Activated CD4-positive, CD25-positive, alpha-beta regulatory T cell treated with anti-CD3 and anti-CD28 coated beads, Interleukin-2, amount 50 U/mL, for 72 hours (primary cell): ENCODE data around the gene PIK3R1.
"Not testable (repeated sequence)": the region's sequence is repeated elsewhere in the genome, so short reads cannot be mapped to it uniquely, and the experiment has no call there.

Experiments used
- DNase-seq: peaks from one replicate; pipeline ENCODE4 v3.0.0; 2021

The PIK3R1 gene

DNA sequence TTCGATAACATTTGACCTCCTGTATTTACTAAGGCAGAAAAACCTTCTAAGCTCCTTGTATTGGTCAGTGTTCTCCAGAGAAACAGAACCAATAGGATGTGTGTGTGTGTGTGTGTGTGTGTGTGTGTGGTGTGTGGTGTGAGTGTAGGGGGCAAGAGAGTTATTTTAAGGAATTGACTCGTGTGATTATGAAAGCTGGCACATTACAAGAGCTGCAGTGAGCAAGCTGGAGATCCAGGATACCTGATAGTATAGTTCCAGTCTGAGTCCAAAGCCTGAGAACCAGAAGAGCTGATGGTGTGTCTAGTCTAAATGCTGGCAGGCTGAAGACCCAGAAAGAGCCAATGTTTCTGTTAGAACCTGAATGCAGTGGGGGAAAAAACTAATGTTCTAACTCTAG is 21.2 kb upstream of the PIK3R1 start:
- no peak for DNase-seq

DNA sequence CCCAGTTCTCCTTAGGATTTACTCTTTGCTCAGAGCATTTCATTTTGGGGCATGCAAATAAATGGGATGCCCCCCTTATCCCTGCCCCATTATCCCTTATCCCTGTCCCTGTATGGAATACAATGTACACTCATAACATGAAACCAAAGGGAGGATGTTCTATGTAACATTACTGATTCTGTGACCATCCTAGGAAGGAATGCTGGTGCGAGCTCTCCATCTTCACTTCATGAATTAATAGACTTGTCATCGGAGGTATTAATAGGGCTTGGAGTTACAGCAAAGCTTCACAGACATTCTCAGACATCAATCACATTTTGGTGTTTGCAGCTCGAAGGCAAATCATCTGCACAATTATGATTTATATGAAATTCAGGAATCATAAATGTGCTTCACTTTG is 20.4 kb upstream of the PIK3R1 start:
- DNase-seq: no peak

DNA sequence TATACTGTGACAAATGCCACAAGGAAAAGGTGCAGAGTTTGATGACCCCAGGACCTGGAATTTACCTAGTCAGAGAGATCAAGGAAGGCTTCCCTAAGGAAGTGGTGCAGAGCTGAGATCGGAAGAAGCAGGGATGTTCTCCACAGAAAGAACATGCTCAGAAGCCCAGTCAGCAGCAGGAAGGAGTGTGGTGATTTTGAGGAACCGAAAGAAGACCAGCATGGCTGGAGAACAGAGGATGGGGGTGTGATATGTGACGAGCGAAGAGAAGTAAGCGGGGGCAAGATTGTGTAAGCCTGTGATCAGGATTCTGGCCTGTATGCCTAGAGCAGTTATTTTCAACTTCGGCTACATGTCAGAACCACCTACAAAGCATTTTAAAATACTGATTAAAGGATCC is 18.7 kb upstream of the PIK3R1 start:
- DNase-seq: no peak

DNA sequence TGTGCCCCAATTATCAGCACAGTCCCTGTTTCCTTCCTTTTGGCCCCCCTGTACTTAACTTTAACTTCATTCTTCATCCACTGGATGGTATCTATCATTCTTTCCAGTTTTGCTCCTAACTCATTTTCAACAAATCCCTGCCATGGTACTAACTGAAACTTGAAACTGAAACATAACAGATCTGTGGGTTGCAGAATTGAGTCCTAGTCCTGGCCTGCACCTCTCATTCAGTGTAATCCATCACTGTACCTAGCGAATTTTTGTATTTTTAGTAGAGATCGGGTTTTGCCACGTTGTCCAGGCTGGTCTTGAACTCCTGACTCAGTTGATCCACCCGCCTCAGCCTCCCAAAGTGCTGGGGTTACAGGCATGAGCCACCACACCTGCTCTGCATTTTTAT is 15.3 kb upstream of the PIK3R1 start:
- DNase-seq: no peak

DNA sequence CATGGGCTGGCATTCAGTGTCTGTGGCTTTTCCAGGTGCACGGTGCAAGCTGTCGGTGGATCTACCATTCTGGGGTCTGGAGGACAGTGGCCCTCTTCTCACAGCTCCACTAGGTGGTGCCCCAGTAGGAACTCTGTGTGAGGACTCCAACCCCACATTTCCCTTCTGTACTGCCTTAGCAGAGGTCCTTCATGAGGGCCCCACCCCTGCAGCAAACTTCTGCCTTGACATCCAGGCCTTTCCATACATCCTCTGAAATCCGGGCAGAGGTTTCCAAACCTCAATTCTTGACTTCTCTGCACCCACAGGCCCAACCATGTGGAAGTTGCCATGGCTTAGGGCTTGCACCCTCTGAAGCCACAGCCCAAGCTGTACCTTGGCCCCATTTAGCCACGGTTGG is 4.9 kb upstream of the PIK3R1 start:
- not testable (repeated sequence) for DNase-seq

DNA sequence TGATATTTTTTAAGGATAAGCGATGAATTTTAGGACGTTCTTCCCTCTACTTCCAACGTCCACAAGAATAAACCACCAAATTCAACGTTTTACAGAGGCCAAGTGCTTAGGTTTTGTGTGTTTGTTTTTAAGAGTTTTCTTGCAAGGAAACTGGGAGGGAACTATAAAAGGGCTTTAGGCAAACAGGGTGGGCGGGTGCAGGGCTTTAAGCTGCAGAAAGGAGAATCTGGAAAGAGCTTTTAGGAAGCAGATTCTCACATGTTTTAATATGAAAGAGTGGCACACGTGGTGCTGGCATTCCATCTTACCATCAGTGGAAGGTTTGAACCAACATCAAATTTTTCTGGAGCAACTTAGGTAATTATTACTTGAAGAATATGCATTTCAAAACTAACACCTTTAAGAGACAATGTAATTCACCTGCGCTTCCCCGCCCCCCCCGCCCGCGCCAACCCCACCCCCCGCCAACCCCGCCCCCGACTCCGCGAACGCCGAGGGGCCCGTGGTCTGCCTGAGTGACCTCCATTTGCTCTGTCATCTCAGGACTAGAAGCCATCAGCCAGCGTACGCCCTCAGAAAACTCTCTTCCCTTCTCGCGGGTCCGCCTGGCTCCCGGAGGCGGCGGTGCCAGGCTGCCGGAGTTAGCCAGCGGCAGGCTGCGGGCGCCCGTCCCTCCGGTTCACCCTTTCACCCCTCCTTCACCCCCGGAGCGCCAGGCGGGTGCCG is 911 bp upstream of the PIK3R1 start:
- DNase-seq: no peak

DNA sequence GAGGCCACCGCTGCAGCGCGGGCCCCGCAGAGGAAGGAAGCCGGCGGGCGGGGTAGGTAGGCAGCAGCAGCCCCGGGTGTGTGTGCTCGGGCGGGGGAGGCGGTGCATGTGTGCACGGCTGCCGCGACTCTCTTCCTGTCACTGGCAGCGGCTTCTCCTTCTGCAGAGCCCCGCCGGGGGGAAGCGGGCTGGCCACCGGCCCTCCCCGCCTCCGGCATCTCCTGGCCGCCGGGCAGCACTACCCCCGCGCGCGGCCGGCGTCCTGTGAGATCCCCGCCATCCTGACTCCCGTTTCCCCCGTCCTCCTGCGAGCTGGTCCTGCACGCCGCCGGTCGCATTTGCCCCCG is 315 bp downstream of the PIK3R1 start:
- no peak for DNase-seq

DNA sequence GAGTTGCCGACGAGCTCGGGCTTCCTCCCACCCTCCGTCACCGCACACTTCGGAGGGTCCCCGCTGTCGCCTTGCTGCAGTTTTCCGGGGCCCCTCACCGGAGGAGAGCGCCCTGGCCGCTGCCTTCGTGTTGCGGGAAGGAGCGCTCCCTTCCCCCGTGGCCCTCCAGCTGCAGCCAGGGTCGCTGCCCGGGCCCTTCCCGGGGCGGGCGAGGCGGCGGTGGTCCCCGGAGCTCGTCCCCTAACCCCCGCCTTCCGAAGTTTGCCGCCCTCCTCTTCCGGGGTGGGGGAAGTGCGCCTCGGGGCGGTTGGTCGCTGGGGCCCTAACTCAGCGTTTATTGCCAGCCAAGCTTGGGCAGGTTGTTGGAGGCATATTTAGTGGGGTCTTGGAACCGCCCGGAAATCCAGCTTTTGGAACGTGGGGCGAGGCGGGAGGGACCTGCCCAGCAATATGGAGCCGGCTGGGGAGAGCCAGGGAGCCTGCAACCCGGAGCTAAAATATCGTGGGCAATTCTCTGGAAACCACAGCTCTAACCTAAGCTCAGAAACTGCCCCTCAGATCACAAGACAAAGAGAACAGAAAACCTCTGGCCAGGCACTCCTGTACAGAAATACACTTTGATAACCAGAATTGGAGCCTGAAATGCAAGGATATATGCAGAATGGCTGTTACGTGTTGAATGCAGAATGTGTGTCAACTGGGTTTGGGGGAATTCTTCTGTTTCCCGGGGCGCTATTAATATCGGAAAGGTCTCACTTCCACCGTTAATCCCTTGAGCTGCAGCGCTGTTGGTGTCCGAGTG is 890 bp downstream of the PIK3R1 start:
- peak; percentile 58 for DNase-seq

DNA sequence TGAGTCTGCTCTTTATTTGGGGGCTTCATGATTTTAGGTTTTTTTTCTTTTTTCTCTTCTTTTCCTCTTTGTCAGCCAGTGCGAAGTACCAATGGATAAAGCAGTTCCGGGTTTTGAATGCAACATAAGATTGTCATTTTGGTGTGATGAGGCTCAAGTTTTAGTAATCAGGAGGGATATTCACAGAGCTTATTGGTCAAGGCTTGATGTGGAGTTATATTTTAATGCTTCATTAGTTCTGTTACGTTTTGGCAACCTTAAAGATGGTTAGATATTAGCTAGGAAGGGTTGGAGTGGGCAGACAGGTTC is 1.4 kb downstream of the PIK3R1 start:
- DNase-seq: no peak

DNA sequence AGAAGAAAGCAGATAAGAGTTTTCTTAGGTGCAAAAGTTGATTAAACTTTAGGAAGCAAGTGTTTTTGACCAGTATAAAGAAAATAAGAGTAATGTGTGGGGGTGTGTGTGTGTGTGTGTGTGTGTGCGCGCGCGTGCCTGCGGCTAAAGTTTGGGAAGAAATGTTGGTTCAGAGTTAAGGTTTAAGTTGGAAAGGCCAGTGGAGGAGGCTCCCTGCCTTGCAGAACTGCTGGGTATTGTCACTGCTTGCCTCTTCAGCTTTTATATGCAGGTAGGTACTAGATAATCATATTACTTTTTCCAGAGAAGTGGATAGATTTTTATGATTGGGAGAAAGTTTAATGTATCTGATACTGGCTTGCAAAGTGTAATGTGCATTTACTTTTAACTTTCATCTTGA is 2.0 kb downstream of the PIK3R1 start:
- DNase-seq: no peak

DNA sequence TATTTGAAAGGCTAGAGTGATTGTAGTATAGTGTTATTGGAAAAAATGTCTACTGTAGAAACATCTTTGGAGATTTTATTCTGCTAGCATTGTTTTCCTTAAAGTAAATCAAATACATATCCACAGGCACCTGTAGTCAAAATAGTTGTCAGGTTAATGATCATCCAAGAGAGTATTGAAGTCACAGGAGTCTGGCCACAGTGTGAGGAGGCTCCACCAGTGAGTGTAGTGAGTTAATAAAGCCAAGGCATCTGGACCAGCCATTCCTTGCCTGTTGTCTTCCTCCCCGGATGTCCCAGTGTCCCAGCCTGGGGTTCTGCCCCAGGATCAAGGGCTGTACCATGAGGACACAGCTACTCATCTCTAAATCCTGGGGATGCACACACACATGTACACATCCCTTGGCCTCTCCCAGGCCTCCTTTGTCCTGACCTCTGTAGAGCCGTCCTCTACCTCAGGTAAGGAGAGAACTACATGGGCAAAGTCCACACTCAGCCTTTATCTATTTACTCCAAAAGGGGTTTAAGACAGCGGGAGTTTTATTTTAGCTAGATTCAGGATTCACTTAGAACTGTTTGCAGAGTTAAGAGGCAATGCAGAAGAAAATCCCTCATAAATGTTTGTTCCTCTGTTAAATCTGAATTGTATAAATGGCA is 3.7 kb downstream of the PIK3R1 start:
- DNase-seq: no peak

DNA sequence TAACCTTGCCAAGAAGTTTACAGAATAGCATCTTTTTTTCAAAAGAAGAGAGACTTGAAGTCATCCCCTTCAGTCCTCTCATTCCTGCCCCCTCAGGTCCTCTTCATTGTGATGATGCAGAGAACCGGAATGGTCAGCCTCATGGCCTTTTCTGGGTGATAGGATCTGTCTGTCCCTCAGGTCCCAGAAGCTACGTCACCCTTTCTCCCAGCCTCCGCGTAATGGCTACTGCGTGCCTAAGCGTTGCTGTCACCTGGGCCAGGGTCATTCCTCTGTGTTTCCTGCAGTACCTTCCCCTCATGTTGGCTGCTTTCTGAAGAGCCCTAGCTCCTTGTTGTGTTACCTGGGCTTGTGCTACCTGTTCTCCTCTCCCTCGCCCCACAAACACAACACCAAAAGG is 4.7 kb downstream of the PIK3R1 start:
- no peak for DNase-seq

DNA sequence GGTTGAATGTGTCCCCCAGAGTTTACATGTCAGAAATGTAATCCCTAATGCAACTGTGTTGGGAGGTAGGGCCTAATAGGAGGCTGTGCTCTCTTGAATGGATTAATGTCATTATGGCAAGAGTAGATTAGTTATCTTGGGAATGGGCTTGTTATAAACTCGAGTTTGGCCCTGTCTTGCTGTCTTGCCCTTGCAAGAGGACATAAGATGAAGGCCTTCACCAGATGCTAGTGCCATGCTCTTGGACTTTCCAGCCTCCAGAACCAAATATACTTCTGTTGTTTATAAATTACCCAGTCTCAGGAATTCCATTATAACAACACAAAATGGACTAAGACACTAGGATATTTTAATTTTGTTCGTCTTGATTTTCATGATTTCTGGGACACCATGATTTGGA is 5.4 kb downstream of the PIK3R1 start:
- no peak for DNase-seq

DNA sequence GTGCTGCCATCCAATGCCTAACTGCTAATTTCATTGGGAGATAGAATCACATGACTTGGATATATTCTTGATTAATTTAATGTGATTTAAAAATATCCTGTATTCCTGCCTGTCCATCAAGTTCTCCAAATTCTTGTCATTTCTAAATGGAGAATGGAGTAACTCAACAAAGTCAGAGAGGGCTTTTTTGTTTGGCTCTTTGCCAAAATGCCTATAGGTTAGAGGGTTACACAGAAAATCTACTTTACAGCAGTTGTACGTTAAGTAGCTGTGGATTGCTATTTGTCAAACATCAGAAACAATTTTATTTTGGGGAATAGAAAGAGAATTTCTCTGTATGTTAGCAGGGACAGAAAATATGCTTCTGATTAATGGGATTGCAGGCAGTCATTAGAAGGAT is 5.9 kb downstream of the PIK3R1 start:
- no peak for DNase-seq

DNA sequence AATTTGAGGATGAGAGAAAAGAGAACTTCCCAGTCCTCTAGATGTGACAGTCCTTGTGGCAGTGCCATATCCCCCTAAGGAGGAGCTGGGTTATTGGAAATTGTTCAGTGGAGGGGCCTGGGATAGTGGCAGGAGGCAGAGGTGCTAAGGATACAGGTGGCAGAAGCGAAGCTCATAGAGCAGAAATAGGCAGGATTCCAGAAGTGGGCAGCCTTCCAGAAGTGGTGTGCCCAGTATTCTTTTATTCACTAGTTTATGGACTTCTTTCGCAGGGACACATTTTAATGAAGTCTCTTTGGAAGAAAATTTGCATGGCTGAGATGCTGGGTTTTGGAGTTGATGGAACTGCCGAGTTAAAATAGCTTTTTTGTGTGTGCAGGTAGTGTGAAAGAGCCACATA is 6.8 kb downstream of the PIK3R1 start:
- no peak for DNase-seq

DNA sequence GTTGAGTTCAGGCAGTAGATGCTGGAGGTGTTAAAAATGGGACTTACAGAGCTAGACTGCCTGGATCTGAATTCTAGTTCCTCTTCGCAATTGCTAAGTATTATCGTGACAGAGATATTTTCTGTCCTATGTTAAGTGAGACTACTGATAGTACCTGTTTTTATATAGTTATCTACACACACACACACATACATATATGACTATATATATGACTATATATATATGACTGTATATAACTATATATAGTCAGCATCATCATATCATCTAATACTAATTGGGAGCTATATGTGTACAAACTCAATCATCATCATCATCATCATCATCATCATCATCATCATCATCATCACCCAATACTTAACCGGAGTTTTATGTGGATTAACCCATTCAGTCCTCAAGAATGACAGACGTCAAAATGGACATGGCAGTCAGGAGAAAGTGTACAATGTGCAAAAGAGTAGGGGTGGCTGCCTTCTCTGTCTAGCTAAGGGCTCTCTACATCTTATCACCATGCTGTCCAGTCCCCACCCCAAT is 7.3 kb downstream of the PIK3R1 start:
- DNase-seq: no peak

DNA sequence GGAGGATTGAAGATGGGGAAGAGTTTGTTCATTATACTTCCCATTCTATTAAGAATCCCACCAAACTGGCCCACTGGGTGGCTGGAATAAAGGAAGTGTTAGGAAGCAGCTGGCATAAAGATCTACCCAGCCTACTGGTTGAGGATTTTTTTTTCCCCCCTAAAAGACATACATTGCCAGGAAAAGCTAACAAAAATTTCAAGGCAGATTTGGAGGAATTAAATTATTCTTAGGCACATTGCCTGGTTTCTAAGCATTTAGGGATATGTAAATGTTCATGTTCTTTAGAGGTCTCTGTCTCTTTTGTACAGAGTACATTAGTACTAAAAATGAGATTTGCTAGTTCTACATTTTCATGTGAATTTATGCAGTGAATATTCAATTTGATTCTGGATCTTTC is 8.3 kb downstream of the PIK3R1 start:
- DNase-seq: no peak

DNA sequence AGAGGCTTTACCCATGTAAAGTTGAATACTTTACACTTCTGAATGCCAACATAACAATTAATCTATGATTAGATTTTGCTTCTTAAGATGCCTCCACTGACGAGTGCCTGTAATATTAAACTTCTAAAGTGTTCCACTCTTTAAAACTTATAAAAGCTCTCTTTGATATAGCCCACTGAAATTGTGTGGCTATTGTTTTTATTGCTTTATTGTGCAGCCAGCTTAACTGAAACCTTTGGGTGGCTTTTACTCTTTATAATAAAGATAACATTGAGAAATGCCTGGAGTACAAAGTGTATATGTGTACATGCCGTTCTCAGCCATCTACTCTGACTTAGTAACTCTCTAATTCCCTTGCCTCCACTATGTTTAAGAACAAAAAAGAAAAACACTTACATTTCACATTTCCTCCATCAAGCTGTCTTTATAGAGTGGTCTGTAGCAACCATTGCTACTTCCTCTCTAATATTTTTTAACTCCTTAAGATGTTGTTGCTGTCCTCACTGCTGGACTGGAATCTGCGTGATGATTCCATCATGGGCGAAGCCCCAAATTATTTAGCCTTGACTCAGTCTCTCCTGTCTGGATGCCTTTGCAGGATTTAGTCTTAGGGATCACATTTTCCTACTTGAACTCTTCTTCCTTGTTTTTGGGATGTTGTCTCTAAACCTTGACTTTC is 9.1 kb downstream of the PIK3R1 start:
- DNase-seq: no peak

DNA sequence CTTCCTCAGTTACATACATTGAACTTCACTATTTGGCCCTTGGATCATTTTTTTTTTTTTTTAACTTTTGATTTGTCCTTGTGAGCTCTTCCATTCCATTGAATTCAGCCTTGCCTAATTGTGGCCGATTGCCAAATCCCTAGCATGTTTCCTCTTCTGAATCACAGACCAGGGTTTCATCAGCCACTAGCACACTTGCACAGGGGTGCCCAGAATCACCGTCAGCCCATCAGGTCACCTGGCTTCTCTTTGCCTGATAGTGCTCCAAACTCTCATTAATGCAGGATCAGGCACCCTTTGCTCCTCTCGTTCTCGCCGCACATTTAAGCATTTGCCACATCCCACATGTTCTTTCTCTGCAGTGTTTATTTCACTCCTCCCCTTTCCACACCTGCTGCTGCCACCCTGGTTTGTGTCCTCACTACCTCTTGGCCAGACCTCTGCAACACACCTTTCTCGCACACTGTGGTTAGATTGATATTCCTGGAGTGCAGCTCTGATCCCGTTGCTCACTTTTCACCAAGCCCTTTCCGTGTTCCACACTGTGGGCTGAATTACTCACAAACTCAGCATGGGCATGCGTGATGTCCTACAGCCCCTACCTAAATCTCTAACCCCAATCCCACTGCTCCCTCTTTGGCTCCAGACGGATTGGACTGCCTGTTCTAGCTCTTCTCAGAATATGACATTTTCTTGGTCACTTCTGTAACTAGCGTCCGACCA is 9.8 kb downstream of the PIK3R1 start:
- DNase-seq: no peak

DNA sequence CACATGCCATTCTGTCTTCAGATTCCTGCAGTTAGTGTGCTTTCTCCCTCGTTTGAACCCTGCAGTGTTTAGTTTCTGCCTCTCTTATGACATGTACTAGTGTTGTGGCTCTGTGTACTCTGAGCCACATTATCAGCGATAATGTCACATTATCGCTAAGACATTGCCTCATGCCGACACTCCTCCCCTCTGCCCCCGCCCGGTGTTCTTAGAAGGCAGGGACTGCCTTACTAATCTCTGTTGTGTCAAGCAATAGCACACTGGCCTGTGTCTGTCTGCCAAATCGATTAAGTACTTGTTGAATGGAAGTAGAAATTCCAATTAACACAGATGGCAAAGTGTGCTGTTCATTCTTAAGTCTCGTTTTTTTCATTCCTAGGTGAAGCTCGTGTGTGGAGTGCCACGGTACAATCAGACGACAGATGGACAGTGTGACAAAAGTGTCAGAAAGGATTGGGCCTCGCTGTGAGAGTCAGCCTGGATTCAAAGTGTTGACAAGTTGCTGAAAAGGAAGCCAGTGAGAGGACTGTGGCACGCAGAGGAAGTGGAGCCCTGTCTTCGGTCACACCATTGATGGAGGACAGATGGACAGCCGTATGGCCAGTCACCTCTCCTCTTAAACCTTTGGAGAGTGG is 10.5 kb downstream of the PIK3R1 start:
- no peak for DNase-seq

DNA sequence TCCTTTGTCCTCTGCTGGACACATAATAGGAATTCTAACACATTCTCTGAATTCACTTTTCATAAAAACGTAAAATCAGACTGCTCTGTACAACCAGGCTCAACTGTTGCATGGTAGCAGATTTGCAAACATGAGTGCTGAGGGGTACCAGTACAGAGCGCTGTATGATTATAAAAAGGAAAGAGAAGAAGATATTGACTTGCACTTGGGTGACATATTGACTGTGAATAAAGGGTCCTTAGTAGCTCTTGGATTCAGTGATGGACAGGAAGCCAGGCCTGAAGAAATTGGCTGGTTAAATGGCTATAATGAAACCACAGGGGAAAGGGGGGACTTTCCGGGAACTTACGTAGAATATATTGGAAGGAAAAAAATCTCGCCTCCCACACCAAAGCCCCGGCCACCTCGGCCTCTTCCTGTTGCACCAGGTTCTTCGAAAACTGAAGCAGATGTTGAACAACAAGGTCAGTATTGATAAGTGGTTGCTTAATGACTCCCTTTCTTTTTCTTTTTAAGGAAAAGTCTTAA is 11.1 kb downstream of the PIK3R1 start:
- no peak for DNase-seq

DNA sequence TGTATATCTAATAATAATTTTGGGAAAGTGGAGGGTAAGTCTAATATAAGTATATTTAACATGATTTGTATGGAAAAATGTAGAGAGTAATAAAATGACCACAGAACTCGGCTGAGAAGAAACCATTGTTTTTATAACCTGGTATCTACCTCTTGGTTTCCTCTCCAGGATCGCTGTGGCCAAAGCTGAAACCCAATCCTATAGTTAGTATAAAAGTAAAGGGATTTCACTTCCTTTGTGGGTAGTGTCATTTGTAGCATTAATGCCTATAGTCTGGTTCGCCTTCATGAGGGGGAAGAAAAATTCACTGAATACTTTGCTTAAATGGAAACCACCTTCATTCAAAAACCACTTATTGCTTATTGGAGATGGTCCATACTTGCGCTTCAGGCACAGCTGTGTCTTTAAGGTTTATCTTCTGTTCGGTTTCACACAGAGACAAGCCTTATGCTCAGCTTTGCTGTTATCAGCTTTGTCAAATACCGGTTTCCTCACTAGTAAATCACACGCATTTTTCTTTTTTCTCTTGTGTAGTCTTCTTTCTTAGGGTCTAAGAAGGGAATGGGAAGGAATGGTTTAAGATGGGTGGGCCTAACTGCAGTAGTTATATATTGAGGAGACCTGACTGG is 12.1 kb downstream of the PIK3R1 start:
- DNase-seq: no peak
